ENCODE data around the gene VAMP8.

VAMP8 gene

DNA sequence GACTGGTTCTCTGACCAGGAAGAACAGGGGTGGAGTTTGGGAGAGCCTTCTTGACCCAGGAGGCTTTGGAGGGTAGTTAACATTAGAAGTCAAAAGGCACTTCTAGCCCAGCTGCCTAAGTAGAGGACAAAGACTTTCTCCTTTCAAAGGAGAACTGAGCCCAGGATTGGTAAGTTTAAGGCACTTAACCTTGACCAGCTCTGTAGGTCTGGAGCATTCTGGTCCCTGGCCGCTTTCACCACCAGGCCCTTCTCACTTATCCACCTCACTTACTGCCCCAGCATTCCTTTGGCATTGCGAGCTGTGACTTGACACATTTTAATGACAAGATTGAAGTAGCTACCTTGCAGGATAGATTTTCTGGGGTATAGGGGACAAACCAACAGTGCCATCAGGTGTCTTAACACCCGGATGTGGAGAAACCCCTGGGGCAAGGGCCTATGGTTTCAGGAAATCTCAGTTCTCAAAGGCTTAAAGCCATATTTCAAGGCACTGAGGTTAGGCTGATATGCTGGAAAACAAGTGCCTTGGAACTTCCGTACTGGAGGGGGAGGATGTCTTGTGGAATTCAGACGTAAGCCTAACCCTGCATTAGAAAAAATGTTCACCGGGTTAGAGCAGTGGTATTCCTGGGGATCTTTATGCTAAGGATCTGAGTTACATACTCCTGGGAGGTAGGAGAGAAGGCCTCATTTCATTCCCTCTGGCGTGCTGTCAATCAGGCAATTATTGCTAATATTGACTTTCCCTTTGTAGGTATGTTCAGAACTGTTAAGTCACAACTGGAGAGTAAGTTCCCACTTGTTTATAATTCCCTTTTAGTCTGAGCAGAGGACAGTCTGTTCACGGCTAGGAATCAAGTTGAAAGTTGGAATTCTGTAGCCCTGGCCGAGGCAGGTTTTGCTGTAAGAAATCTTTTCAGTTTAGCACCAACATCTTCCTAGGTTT, 30.2 kb downstream of the VAMP8 start:
- H2AFZ ChIP-seq (ENCODE audit: insufficient read depth, low read length, poor library complexity) = no peak overlapping the region
- no peaks in the 10 kb centered on the region for H3K27me3 ChIP-seq (ENCODE audit: insufficient read depth, low read length)
- peaks cover 12% of the 10 kb centered on the region for H3K79me1 ChIP-seq (ENCODE audit: low read length)
- H2AK5ac ChIP-seq (ENCODE audit: low read length) = no peak overlapping the region
- H2BK120ac ChIP-seq (ENCODE audit: insufficient read depth, low read length, poor library complexity) = no peak overlapping the region
- H3K4ac ChIP-seq (ENCODE audit: low read depth, low read length) = no peak overlapping the region
- H3K18ac ChIP-seq (ENCODE audit: low read length) = no peak overlapping the region
- H4K91ac ChIP-seq (ENCODE audit: low read depth, low read length) = no peak overlapping the region
- H3K9ac ChIP-seq (ENCODE audit: low read length) = no peak overlapping the region
- no peak overlapping the region for H3K23ac ChIP-seq (ENCODE audit: low read length)
- peaks cover 1% of the 10 kb centered on the region for H3K9me3 ChIP-seq (ENCODE audit: insufficient read depth, low read depth, low read length)
- no peak overlapping the region for H3K14ac ChIP-seq (ENCODE audit: low read length)
- no peak overlapping the region for H2BK5ac ChIP-seq (ENCODE audit: low read depth, low read length, poor library complexity)
- no peak overlapping the region for H4K12ac ChIP-seq (ENCODE audit: low read depth, low read length)
- no CpG with 5 or more reads among the region's 9 CpGs for WGBS (ENCODE audit: extremely low coverage, insufficient coverage, insufficient read length)
- no peak overlapping the region for H3K27ac ChIP-seq (ENCODE audit: low read depth, low read length)
- H4K8ac ChIP-seq (ENCODE audit: low read depth, low read length) = no peak overlapping the region
- H3K36me3 ChIP-seq (ENCODE audit: control insufficient read depth in 1 of 2, insufficient read depth in 2 of 2, low read length in 2 of 2) = peaks cover 14 to 20% of the 10 kb centered on the region in 2 experiments
- H3K4me1 ChIP-seq (ENCODE audit: control insufficient read depth in 1 of 2, insufficient read depth in 2 of 2, low read length in 2 of 2) = peaks cover 0 to 12% of the 10 kb centered on the region in 2 experiments
- H3K79me2 ChIP-seq (ENCODE audit: control insufficient read depth, insufficient read depth, low read length, poor library complexity) = peaks cover 8% of the 10 kb centered on the region
- DNase-seq = peak; percentile 96 to 97
- H2BK12ac ChIP-seq (ENCODE audit: low read length) = no peak overlapping the region
- H3K4me2 ChIP-seq (ENCODE audit: low read length) = no peak overlapping the region
- H3K4me3 ChIP-seq (ENCODE audit: low read depth, low read length) = no peak overlapping the region

DNA sequence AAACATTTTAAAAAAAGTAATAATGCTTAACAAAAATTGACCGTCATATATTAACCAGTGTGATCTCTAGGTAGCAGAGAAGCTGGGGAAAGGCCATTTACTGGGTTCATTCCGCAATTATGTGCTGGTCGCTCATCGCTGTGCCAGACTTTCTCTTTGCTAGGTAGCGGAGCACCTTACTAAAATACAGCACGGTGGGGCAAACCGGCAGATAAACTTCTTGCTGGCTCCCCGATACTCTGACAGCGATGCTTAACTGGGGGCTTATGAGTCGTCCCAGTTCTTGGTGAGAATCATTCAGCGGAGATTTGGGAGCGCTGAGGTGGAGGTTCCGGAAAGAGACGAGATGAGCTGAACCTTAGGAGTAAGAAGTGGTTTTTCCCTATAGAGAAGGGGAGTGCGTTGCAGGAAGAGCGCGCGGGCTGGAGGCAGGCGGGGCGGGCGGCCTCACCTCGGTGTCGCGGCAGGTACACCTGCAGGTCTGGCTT, 33.9 kb downstream of the VAMP8 start:
- WGBS (ENCODE audit: extremely low coverage, insufficient coverage, insufficient read length) = no CpG with 5 or more reads among the region's 24 CpGs
- no peak for DNase-seq
- Histone ChIP-seq H2BK120ac (ENCODE audit: insufficient read depth, low read length, poor library complexity) (peak overlapping the region; percentile 88), H4K91ac (ENCODE audit: low read depth, low read length) (peak overlapping the region; percentile 91), H3K14ac (ENCODE audit: low read length) (peak overlapping the region; percentile 81), H3K36me3 (ENCODE audit: control insufficient read depth in 1 of 2, insufficient read depth in 2 of 2, low read length in 2 of 2) (peaks cover 14 to 20% of the 10 kb centered on the region in 2 experiments), H3K79me1 (ENCODE audit: low read length) (peaks cover 11% of the 10 kb centered on the region), H3K4ac (ENCODE audit: low read depth, low read length) (peak overlapping the region; percentile 48), H3K4me1 (ENCODE audit: control insufficient read depth in 1 of 2, insufficient read depth in 2 of 2, low read length in 2 of 2) (peaks cover 0 to 3% of the 10 kb centered on the region in 2 experiments), H3K18ac (ENCODE audit: low read length) (peak overlapping the region; percentile 69), H2BK5ac (ENCODE audit: low read depth, low read length, poor library complexity) (peak overlapping the region; percentile 75), H3K79me2 (ENCODE audit: control insufficient read depth, insufficient read depth, low read length, poor library complexity) (peaks cover 7% of the 10 kb centered on the region), H3K9me3 (ENCODE audit: insufficient read depth, low read depth, low read length) (no peaks in the 10 kb centered on the region), H3K4me3 (ENCODE audit: low read depth, low read length) (peak overlapping the region; percentile 99), H3K27ac (ENCODE audit: low read depth, low read length) (peak overlapping the region; percentile 61), H2BK12ac (ENCODE audit: low read length) (no peak overlapping the region), H3K4me2 (ENCODE audit: low read length) (peak overlapping the region; percentile 97), H3K27me3 (ENCODE audit: insufficient read depth, low read length) (no peaks in the 10 kb centered on the region), H2AFZ (ENCODE audit: insufficient read depth, low read length, poor library complexity) (peak overlapping the region; percentile 41), H3K23ac (ENCODE audit: low read length) (no peak overlapping the region), H4K8ac (ENCODE audit: low read depth, low read length) (peak overlapping the region; percentile 74), H3K9ac (ENCODE audit: low read length) (peak overlapping the region; percentile 89), H4K12ac (ENCODE audit: low read depth, low read length) (peak overlapping the region; percentile 50), H2AK5ac (ENCODE audit: low read length) (peak overlapping the region; percentile 38)

DNA sequence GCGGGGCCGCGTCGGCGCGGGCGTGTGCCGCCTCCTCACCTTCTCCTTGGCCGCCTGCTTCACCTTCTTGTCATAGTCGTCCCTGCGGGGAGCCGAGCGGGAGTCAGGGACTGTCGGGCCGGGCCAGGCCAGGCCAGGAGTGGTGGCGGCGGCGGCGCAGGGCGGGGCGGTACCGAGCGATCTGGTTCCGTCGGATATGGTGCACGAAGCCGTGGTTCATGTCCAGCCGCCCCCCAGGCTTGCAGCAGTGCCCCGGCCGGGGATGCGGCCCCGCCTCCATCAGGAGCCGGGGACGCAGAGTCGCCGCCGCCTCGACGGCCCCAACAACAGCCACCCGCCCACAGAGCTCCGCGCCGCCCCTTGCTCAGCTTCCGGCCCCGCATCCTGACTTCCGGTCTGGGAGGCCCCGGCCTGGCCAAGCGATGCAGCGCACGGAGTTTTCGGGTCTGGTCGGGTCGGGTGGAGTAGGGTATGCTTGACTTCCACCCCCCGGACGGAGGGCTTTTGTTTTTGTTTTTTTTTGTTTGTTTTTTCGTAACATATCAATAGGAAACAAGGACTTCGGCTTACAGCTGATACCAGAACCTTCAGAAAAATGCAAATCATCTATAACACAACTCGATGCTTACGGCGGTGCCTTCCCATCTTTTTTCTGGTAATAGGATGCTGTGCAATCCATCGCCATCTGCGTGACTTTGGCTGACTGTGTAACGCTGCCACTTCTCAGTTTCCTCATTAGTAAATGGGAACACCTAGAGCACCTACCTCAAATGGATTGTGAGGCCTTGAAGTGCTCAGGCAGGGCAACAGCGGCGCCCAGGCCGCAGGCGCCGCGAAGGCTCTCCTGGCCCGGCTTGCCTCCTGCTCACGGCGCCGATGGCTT, 34.6 kb downstream of the VAMP8 start, which contains the start of gene C2orf68:
Gene C2orf68 (minus strand): TSS at position 362 of the 883 bp plus-strand sequence. CDS start 82 bp downstream, at position 280.
- Histone ChIP-seq H3K4me2 (ENCODE audit: low read length) (peak within 1 kb of the TSS; percentile 97), H4K12ac (ENCODE audit: low read depth, low read length) (peak within 1 kb of the TSS; percentile 57), H2AK5ac (ENCODE audit: low read length) (peak within 1 kb of the TSS; percentile 38), H3K27ac (ENCODE audit: low read depth, low read length) (peak within 1 kb of the TSS; percentile 61), H4K91ac (ENCODE audit: low read depth, low read length) (peak within 1 kb of the TSS; percentile 91), H2AFZ (ENCODE audit: insufficient read depth, low read length, poor library complexity) (peak within 1 kb of the TSS; percentile 53), H2BK120ac (ENCODE audit: insufficient read depth, low read length, poor library complexity) (peak within 1 kb of the TSS; percentile 88), H2BK5ac (ENCODE audit: low read depth, low read length, poor library complexity) (peak within 1 kb of the TSS; percentile 75), H3K18ac (ENCODE audit: low read length) (peak within 1 kb of the TSS; percentile 69), H3K4me3 (ENCODE audit: low read depth, low read length) (peak within 1 kb of the TSS; percentile 99), H3K36me3 (ENCODE audit: control insufficient read depth in 1 of 2, insufficient read depth in 2 of 2, low read length in 2 of 2) (peaks cover 14 to 20% of the 10 kb centered on the region in 2 experiments), H4K8ac (ENCODE audit: low read depth, low read length) (peak within 1 kb of the TSS; percentile 74), H2BK12ac (ENCODE audit: low read length) (no peak within 1 kb of the TSS), H3K9me3 (ENCODE audit: insufficient read depth, low read depth, low read length) (no peaks in the 10 kb centered on the region), H3K14ac (ENCODE audit: low read length) (peak within 1 kb of the TSS; percentile 81), H3K27me3 (ENCODE audit: insufficient read depth, low read length) (no peaks in the 10 kb centered on the region), H3K4me1 (ENCODE audit: control insufficient read depth in 1 of 2, insufficient read depth in 2 of 2, low read length in 2 of 2) (peaks cover 0 to 3% of the 10 kb centered on the region in 2 experiments), H3K79me2 (ENCODE audit: control insufficient read depth, insufficient read depth, low read length, poor library complexity) (peaks cover 8% of the 10 kb centered on the region), H3K9ac (ENCODE audit: low read length) (peak within 1 kb of the TSS; percentile 89), H3K79me1 (ENCODE audit: low read length) (peaks cover 11% of the 10 kb centered on the region), H3K23ac (ENCODE audit: low read length) (no peak within 1 kb of the TSS), H3K4ac (ENCODE audit: low read depth, low read length) (peak within 1 kb of the TSS; percentile 48)
- DNase-seq = peak; percentile 87 to 89
- no CpG with 5 or more reads among the region's 73 CpGs for WGBS (ENCODE audit: extremely low coverage, insufficient coverage, insufficient read length)
